SK-N-SH treated with all-trans-retinoic acid at 6 μM for 48 hours (cell line): Measurements from ENCODE around the gene TKTL1.

Experiments used
- ATAC-seq: fragments of 200-7000 bp; cut with Tn5 transposase; 3 replicates; pipeline ENCODE4 v1.9.1; 2020; ENCODE audit warnings: mild to moderate bottlenecking, moderate library complexity
- ARNTL ChIP-seq: fragments of 450-650 bp; formaldehyde crosslinking; IDR thresholded peaks from 2 replicates; pipeline ENCODE4 v1.5.0; 2020; ENCODE audit warnings: low read depth, mild to moderate bottlenecking, moderate library complexity, borderline replicate concordance
- CSDC2 ChIP-seq: fragments of 250-450 bp; sonication (Bioruptor Pico); IDR thresholded peaks from 2 replicates; pipeline ENCODE4 v1.5.0; 2020; ENCODE audit warnings: mild to moderate bottlenecking, moderate library complexity
- ESRRG ChIP-seq: fragments of 250-450 bp; sonication (Bioruptor Pico); IDR thresholded peaks from 2 replicates; pipeline ENCODE4 v1.6.1; 2021; ENCODE audit warnings: mild to moderate bottlenecking
- GLIS3 ChIP-seq: fragments of 250-450 bp; sonication (Bioruptor Pico); IDR thresholded peaks from 2 replicates; pipeline ENCODE4 v1.5.0; 2020; ENCODE audit warnings: mild to moderate bottlenecking, moderate library complexity
- OSR1 ChIP-seq: fragments of 250-450 bp; sonication (Bioruptor Pico); IDR thresholded peaks from 2 replicates; pipeline ENCODE4 v1.8.0; 2022; ENCODE audit warnings: moderate library complexity, mild to moderate bottlenecking, inconsistent platforms
- PATZ1 ChIP-seq: fragments of 250-450 bp; sonication (Bioruptor Pico); IDR thresholded peaks from 2 replicates; pipeline ENCODE4 v1.8.0; 2020; ENCODE audit warnings: mild to moderate bottlenecking, moderate library complexity, borderline replicate concordance
- POU6F1 ChIP-seq: fragments of 250-450 bp; sonication (Bioruptor Pico); IDR thresholded peaks from 2 replicates; pipeline ENCODE4 v1.8.0; 2021; ENCODE audit warnings: low read depth, mild to moderate bottlenecking, moderate library complexity, borderline replicate concordance
- PPARA ChIP-seq: fragments of 250-450 bp; sonication (Bioruptor Pico); IDR thresholded peaks from 2 replicates; pipeline ENCODE4 v1.5.0; 2020; ENCODE audit warnings: mild to moderate bottlenecking, borderline replicate concordance
- RARB ChIP-seq: fragments of 250-450 bp; sonication (Bioruptor Pico); IDR thresholded peaks from 2 replicates; pipeline ENCODE4 v1.8.0; 2021; ENCODE audit warnings: mild to moderate bottlenecking, moderate library complexity
- SNAI2 ChIP-seq: fragments of 250-450 bp; sonication (Bioruptor Pico); IDR thresholded peaks from 2 replicates; pipeline ENCODE4 v1.5.0; 2020; ENCODE audit warnings: mild to moderate bottlenecking, moderate library complexity
- TCF4 ChIP-seq: fragments of 250-450 bp; sonication (Bioruptor Pico); IDR thresholded peaks from 2 replicates; pipeline ENCODE4 v1.8.0; 2021; ENCODE audit warnings: mild to moderate bottlenecking, moderate library complexity, borderline replicate concordance
- TOX ChIP-seq: fragments of 250-450 bp; sonication (Bioruptor Pico); IDR thresholded peaks from 2 replicates; pipeline ENCODE4 v1.8.0; 2021; ENCODE audit warnings: mild to moderate bottlenecking, moderate library complexity, borderline replicate concordance
- TSHZ2 ChIP-seq: fragments of 250-450 bp; sonication (Bioruptor Pico); IDR thresholded peaks from 2 replicates; pipeline ENCODE4 v1.5.0; 2020; ENCODE audit warnings: mild to moderate bottlenecking, moderate library complexity
- ZC3H10 ChIP-seq: fragments of 250-450 bp; sonication (Bioruptor Pico); IDR thresholded peaks from 2 replicates; pipeline ENCODE4 v1.5.1; 2021; ENCODE audit warnings: mild to moderate bottlenecking, moderate library complexity
- ZFP3 ChIP-seq: fragments of 250-450 bp; sonication (Bioruptor Pico); IDR thresholded peaks from 2 replicates; pipeline ENCODE4 v1.5.0; 2020; ENCODE audit warnings: mild to moderate bottlenecking, moderate library complexity
- ZFP30 ChIP-seq: fragments of 450-650 bp; formaldehyde crosslinking; IDR thresholded peaks from 2 replicates; pipeline ENCODE4 v1.5.0; 2022; ENCODE audit warnings: mild to moderate bottlenecking, moderate library complexity
- ZNF565 ChIP-seq: fragments of 450-650 bp; formaldehyde crosslinking; conservative IDR thresholded peaks from 2 replicates; pipeline ENCODE4 v1.5.0; 2020; ENCODE audit warnings: low read depth, mild to moderate bottlenecking, moderate library complexity
- ZNF70 ChIP-seq: fragments of 450-650 bp; formaldehyde crosslinking; IDR thresholded peaks from 2 replicates; pipeline ENCODE4 v1.5.0; 2020; ENCODE audit warnings: mild to moderate bottlenecking, moderate library complexity
- ZNF8 ChIP-seq: fragments of 450-650 bp; formaldehyde crosslinking; IDR thresholded peaks from 2 replicates; pipeline ENCODE4 v1.5.0; 2020; ENCODE audit warnings: mild to moderate bottlenecking, moderate library complexity
- TF ChIP-seq, protein P1 (sequence below): fragments of 250-450 bp; sonication (Bioruptor Pico); IDR thresholded peaks from 2 replicates; pipeline ENCODE4 v1.5.1; 2021; ENCODE audit warnings: mild to moderate bottlenecking, moderate library complexity
- TF ChIP-seq, protein P2 (sequence below): fragments of 250-450 bp; sonication (Bioruptor Pico); IDR thresholded peaks from 2 replicates; pipeline ENCODE4 v1.5.1; 2020; ENCODE audit warnings: low read depth, mild to moderate bottlenecking, moderate library complexity

The TKTL1 gene

GRCh38 chrX:154321152-154321551 lies 25.6 kb downstream of the TKTL1 start:
- TF ChIP-seq ZNF565 (CRISPR knock-in tag) (no peak), ZNF70 (CRISPR knock-in tag) (no peak), TCF4 (CRISPR knock-in tag) (no peak), TOX (CRISPR knock-in tag) (no peak), PPARA (CRISPR knock-in tag) (no peak), ZFP30 (CRISPR knock-in tag) (no peak), TSHZ2 (CRISPR knock-in tag) (no peak), GLIS3 (CRISPR knock-in tag) (no peak), RARB (CRISPR knock-in tag) (no peak), ZC3H10 (CRISPR knock-in tag) (no peak), POU6F1 (no peak), ESRRG (CRISPR knock-in tag) (no peak), ZFP3 (no peak), OSR1 (CRISPR knock-in tag) (no peak), ARNTL (CRISPR knock-in tag) (no peak), ZNF8 (no peak), PATZ1 (no peak), CSDC2 (CRISPR knock-in tag) (no peak)
- TF ChIP-seq, protein P1, sequence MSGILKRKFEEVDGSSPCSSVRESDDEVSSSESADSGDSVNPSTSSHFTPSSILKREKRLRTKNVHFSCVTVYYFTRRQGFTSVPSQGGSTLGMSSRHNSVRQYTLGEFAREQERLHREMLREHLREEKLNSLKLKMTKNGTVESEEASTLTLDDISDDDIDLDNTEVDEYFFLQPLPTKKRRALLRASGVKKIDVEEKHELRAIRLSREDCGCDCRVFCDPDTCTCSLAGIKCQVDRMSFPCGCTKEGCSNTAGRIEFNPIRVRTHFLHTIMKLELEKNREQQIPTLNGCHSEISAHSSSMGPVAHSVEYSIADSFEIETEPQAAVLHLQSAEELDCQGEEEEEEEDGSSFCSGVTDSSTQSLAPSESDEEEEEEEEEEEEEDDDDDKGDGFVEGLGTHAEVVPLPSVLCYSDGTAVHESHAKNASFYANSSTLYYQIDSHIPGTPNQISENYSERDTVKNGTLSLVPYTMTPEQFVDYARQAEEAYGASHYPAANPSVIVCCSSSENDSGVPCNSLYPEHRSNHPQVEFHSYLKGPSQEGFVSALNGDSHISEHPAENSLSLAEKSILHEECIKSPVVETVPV (CRISPR knock-in tag) = no peak
- TF ChIP-seq, protein P2, sequence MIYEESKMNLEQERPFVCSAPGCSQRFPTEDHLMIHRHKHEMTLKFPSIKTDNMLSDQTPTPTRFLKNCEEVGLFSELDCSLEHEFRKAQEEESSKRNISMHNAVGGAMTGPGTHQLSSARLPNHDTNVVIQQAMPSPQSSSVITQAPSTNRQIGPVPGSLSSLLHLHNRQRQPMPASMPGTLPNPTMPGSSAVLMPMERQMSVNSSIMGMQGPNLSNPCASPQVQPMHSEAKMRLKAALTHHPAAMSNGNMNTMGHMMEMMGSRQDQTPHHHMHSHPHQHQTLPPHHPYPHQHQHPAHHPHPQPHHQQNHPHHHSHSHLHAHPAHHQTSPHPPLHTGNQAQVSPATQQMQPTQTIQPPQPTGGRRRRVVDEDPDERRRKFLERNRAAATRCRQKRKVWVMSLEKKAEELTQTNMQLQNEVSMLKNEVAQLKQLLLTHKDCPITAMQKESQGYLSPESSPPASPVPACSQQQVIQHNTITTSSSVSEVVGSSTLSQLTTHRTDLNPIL (CRISPR knock-in tag) = no peak
- no peak for ATAC-seq

DNA sequence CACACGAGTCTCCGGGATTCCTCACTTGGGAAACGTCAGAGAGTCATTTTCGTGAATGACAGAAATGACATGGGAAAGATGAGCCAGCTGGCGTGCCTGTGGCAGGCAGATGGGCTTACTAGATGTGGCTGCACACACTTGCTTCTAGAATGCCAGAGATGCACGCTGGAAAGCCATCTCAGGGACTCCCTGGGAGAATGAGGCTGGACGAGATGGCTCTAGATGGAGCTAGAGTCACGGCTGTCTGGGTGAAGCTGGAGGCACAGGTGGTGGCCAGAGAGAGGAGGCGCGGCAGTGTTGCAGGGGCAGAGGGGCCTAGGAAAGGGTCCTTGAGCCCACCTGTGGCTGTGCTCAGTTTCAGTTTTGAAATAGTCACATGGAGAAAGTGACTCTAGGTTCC lies 26.0 kb downstream of the TKTL1 start:
- no peak for TF ChIP-seq TSHZ2 (CRISPR knock-in tag)
- no peak for TF ChIP-seq PPARA (CRISPR knock-in tag)
- no peak for TF ChIP-seq ESRRG (CRISPR knock-in tag)
- no peak for TF ChIP-seq ZFP3
- no peak for TF ChIP-seq PATZ1
- no peak for TF ChIP-seq ZC3H10 (CRISPR knock-in tag)
- TF ChIP-seq ZNF565 (CRISPR knock-in tag) = no peak
- TF ChIP-seq SNAI2 (CRISPR knock-in tag) = no peak
- no peak for TF ChIP-seq ZNF8
- TF ChIP-seq, protein P1 (CRISPR knock-in tag) = no peak
- TF ChIP-seq, all 23 proteins: peak for 0
- peak; percentile 50; the same call in 2 of the 3 replicates for ATAC-seq
